ENCODE results near the gene YLPM1.

Gene YLPM1

GRCh38 chr14:74852922-74853530, 89.9 kb downstream of the YLPM1 start:
- Histone ChIP-seq H3K27me3 (ENCODE audit: control insufficient read depth in 5 of 5, insufficient read depth in 4 of 5, low read length in 5 of 5) (no peaks in the 10 kb centered on the region), H3K4me3 (ENCODE audit: low read depth in 1 of 5, low read length in 5 of 5) (no peak overlapping the region), H3K27ac (ENCODE audit: low read depth, low read length) (peak overlapping the region; percentile 87), H3K9me3 (ENCODE audit: control insufficient read depth in 5 of 5, low read length in 5 of 5) (no peaks in the 10 kb centered on the region), H3K4me1 (ENCODE audit: control insufficient read depth in 5 of 5, insufficient read depth in 5 of 5, low read length in 5 of 5) (peaks cover 6 to 71% (median 53%) of the 10 kb centered on the region in 5 donors), H3K36me3 (ENCODE audit: control insufficient read depth in 5 of 5, insufficient read depth in 5 of 5, low read length in 5 of 5) (no peaks in the 10 kb centered on the region), H3K9ac (ENCODE audit: low read length in 5 of 5) (peak overlapping the region in 3 of 5 donors; percentile 6 to 67 (median 56))

- H3K36me3 ChIP-seq (ENCODE audit: control insufficient read depth in 5 of 5, insufficient read depth in 5 of 5, low read length in 5 of 5) = no peaks in the 10 kb centered on the region
- no peaks in the 10 kb centered on the region for H3K27me3 ChIP-seq (ENCODE audit: control insufficient read depth in 5 of 5, insufficient read depth in 4 of 5, low read length in 5 of 5)
- H3K9me3 ChIP-seq (ENCODE audit: control insufficient read depth in 5 of 5, low read length in 5 of 5) = no peaks in the 10 kb centered on the region
- peaks cover 6 to 67% (median 47%) of the 10 kb centered on the region in 5 donors for H3K4me1 ChIP-seq (ENCODE audit: control insufficient read depth in 5 of 5, insufficient read depth in 5 of 5, low read length in 5 of 5)
- peak overlapping the region in 1 of 5 donors; percentile 35 for H3K4me3 ChIP-seq (ENCODE audit: low read depth in 1 of 5, low read length in 5 of 5)
- peak overlapping the region; percentile 87 for H3K27ac ChIP-seq (ENCODE audit: low read depth, low read length)
- H3K9ac ChIP-seq (ENCODE audit: low read length in 5 of 5) = peak overlapping the region in 3 of 5 donors; percentile 6 to 67 (median 56)
These were observed 90.5 kb downstream of the YLPM1 start for GRCh38 chr14:74853581-74853980.

- Histone ChIP-seq H3K27ac (ENCODE audit: low read depth, low read length) (peak overlapping the region; percentile 87), H3K9me3 (ENCODE audit: control insufficient read depth in 5 of 5, low read length in 5 of 5) (no peaks in the 10 kb centered on the region), H3K9ac (ENCODE audit: low read length in 5 of 5) (peak overlapping the region in 2 of 5 donors; percentile 45 to 55), H3K27me3 (ENCODE audit: control insufficient read depth in 5 of 5, insufficient read depth in 4 of 5, low read length in 5 of 5) (no peaks in the 10 kb centered on the region), H3K36me3 (ENCODE audit: control insufficient read depth in 5 of 5, insufficient read depth in 5 of 5, low read length in 5 of 5) (no peaks in the 10 kb centered on the region), H3K4me3 (ENCODE audit: low read depth in 1 of 5, low read length in 5 of 5) (peak overlapping the region in 1 of 5 donors; percentile 39), H3K4me1 (ENCODE audit: control insufficient read depth in 5 of 5, insufficient read depth in 5 of 5, low read length in 5 of 5) (peaks cover 6 to 54% (median 35%) of the 10 kb centered on the region in 5 donors)
These were observed 91.9 kb downstream of the YLPM1 start for GRCh38 chr14:74855021-74855420.

- Histone ChIP-seq H3K36me3 (ENCODE audit: control insufficient read depth in 5 of 5, insufficient read depth in 5 of 5, low read length in 5 of 5) (no peaks in the 10 kb centered on the region), H3K9ac (ENCODE audit: low read length in 5 of 5) (peak overlapping the region in 1 of 5 donors; percentile 45), H3K9me3 (ENCODE audit: control insufficient read depth in 5 of 5, low read length in 5 of 5) (no peaks in the 10 kb centered on the region), H3K4me1 (ENCODE audit: control insufficient read depth in 5 of 5, insufficient read depth in 5 of 5, low read length in 5 of 5) (peaks cover 6 to 59% (median 39%) of the 10 kb centered on the region in 5 donors), H3K27me3 (ENCODE audit: control insufficient read depth in 5 of 5, insufficient read depth in 4 of 5, low read length in 5 of 5) (no peaks in the 10 kb centered on the region), H3K4me3 (ENCODE audit: low read depth in 1 of 5, low read length in 5 of 5) (no peak overlapping the region), H3K27ac (ENCODE audit: low read depth, low read length) (peak overlapping the region; percentile 87)
These were observed 92.8 kb downstream of the YLPM1 start for GRCh38 chr14:74855945-74856344.

GRCh38 chr14:74856366-74856765, 93.2 kb downstream of the YLPM1 start:
- Histone ChIP-seq H3K9ac (ENCODE audit: low read length in 5 of 5) (no peak overlapping the region), H3K9me3 (ENCODE audit: control insufficient read depth in 5 of 5, low read length in 5 of 5) (no peaks in the 10 kb centered on the region), H3K4me3 (ENCODE audit: low read depth in 1 of 5, low read length in 5 of 5) (no peak overlapping the region), H3K27me3 (ENCODE audit: control insufficient read depth in 5 of 5, insufficient read depth in 4 of 5, low read length in 5 of 5) (no peaks in the 10 kb centered on the region), H3K27ac (ENCODE audit: low read depth, low read length) (peak overlapping the region; percentile 87), H3K36me3 (ENCODE audit: control insufficient read depth in 5 of 5, insufficient read depth in 5 of 5, low read length in 5 of 5) (no peaks in the 10 kb centered on the region), H3K4me1 (ENCODE audit: control insufficient read depth in 5 of 5, insufficient read depth in 5 of 5, low read length in 5 of 5) (peaks cover 6 to 61% (median 40%) of the 10 kb centered on the region in 5 donors)

- Histone ChIP-seq H3K27me3 (ENCODE audit: control insufficient read depth in 5 of 5, insufficient read depth in 4 of 5, low read length in 5 of 5) (no peaks in the 10 kb centered on the region), H3K9me3 (ENCODE audit: control insufficient read depth in 5 of 5, low read length in 5 of 5) (no peaks in the 10 kb centered on the region), H3K4me3 (ENCODE audit: low read depth in 1 of 5, low read length in 5 of 5) (no peak overlapping the region), H3K9ac (ENCODE audit: low read length in 5 of 5) (no peak overlapping the region), H3K36me3 (ENCODE audit: control insufficient read depth in 5 of 5, insufficient read depth in 5 of 5, low read length in 5 of 5) (no peaks in the 10 kb centered on the region), H3K27ac (ENCODE audit: low read depth, low read length) (peak overlapping the region; percentile 0), H3K4me1 (ENCODE audit: control insufficient read depth in 5 of 5, insufficient read depth in 5 of 5, low read length in 5 of 5) (peaks cover 6 to 50% (median 32%) of the 10 kb centered on the region in 5 donors)
These were observed 94.9 kb downstream of the YLPM1 start for GRCh38 chr14:74858022-74858421.

GRCh38 chr14:74859757-74860552, 96.8 kb downstream of the YLPM1 start:
- Histone ChIP-seq H3K27me3 (ENCODE audit: control insufficient read depth in 5 of 5, insufficient read depth in 4 of 5, low read length in 5 of 5) (no peaks in the 10 kb centered on the region), H3K36me3 (ENCODE audit: control insufficient read depth in 5 of 5, insufficient read depth in 5 of 5, low read length in 5 of 5) (no peaks in the 10 kb centered on the region), H3K27ac (ENCODE audit: low read depth, low read length) (no peak overlapping the region), H3K9me3 (ENCODE audit: control insufficient read depth in 5 of 5, low read length in 5 of 5) (no peaks in the 10 kb centered on the region), H3K4me1 (ENCODE audit: control insufficient read depth in 5 of 5, insufficient read depth in 5 of 5, low read length in 5 of 5) (peaks cover 2 to 34% (median 16%) of the 10 kb centered on the region in 5 donors), H3K9ac (ENCODE audit: low read length in 5 of 5) (no peak overlapping the region), H3K4me3 (ENCODE audit: low read depth in 1 of 5, low read length in 5 of 5) (no peak overlapping the region)

- Histone ChIP-seq H3K36me3 (ENCODE audit: control insufficient read depth in 5 of 5, insufficient read depth in 5 of 5, low read length in 5 of 5) (no peaks in the 10 kb centered on the region), H3K4me3 (ENCODE audit: low read depth in 1 of 5, low read length in 5 of 5) (no peak overlapping the region), H3K9ac (ENCODE audit: low read length in 5 of 5) (no peak overlapping the region), H3K27me3 (ENCODE audit: control insufficient read depth in 5 of 5, insufficient read depth in 4 of 5, low read length in 5 of 5) (no peaks in the 10 kb centered on the region), H3K9me3 (ENCODE audit: control insufficient read depth in 5 of 5, low read length in 5 of 5) (no peaks in the 10 kb centered on the region), H3K4me1 (ENCODE audit: control insufficient read depth in 5 of 5, insufficient read depth in 5 of 5, low read length in 5 of 5) (peaks cover 0 to 22% (median 7%) of the 10 kb centered on the region in 5 donors), H3K27ac (ENCODE audit: low read depth, low read length) (no peak overlapping the region)
These were observed 98.0 kb downstream of the YLPM1 start for GRCh38 chr14:74860899-74861733.

GRCh38 chr14:74861734-74862090, 98.6 kb downstream of the YLPM1 start:
- Histone ChIP-seq H3K4me3 (ENCODE audit: low read depth in 1 of 5, low read length in 5 of 5) (no peak overlapping the region), H3K27me3 (ENCODE audit: control insufficient read depth in 5 of 5, insufficient read depth in 4 of 5, low read length in 5 of 5) (no peaks in the 10 kb centered on the region), H3K4me1 (ENCODE audit: control insufficient read depth in 5 of 5, insufficient read depth in 5 of 5, low read length in 5 of 5) (peaks cover 0 to 21% (median 7%) of the 10 kb centered on the region in 5 donors), H3K9me3 (ENCODE audit: control insufficient read depth in 5 of 5, low read length in 5 of 5) (no peaks in the 10 kb centered on the region), H3K36me3 (ENCODE audit: control insufficient read depth in 5 of 5, insufficient read depth in 5 of 5, low read length in 5 of 5) (no peaks in the 10 kb centered on the region), H3K27ac (ENCODE audit: low read depth, low read length) (no peak overlapping the region), H3K9ac (ENCODE audit: low read length in 5 of 5) (no peak overlapping the region)
